Activated CD8-positive, alpha-beta memory T cell treated with anti-CD3 and anti-CD28 coated beads for 48 hours (primary cell): ENCODE results near the gene AARSD1.
"Not testable (repeated sequence)": the region's sequence is repeated elsewhere in the genome, so short reads cannot be mapped to it uniquely, and the experiment has no call there.

Source experiments
- DNase-seq, 3 experiments: peaks; one replicate each; pipeline ENCODE4 v3.0.0-alpha.2; 2020; ENCODE audit warnings: low read depth in 2 of 3, low spot score in 2 of 3

The AARSD1 gene

DNA sequence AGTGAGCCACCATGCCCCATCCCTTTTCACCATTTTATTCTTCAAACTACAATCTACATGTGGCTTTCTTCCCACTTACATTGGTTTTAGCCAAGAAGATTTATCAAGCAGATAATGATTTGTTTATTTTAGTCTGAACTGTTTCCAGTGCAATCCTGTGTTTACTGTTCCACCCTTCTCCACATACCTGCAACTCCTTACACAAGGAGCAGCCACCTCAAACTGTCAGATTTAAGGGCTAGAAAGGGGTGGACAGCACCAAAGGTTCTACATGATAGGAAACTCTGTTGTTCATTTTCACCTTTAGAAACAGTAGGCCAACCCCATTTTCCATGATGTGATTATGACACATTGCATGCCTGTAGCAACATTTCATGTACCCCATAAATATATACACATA lies 18.0 kb upstream of the AARSD1 start:
- no peak for DNase-seq

- DNase-seq, result peak in 2 of 3 experiments; percentile 29 to 39
Observed at GRCh38 chr17:42980766-42981397, 16.6 kb upstream of the AARSD1 start.

GRCh38 chr17:42980274-42980765 lies 16.1 kb upstream of the AARSD1 start, which contains the start of gene RUNDC1:
RUNDC1 (plus strand) TSS chr17:42980565; CDS start chr17:42980577, 12 bp downstream.
- peak; percentile 77 to 90 (median 85) for DNase-seq

GRCh38 chr17:42979511-42980273 lies 15.4 kb upstream of the AARSD1 start, which contains the start of gene PTGES3L:
PTGES3L (minus strand) TSS chr17:42980080; CDS start chr17:42980053, 27 bp downstream.
- no peak for DNase-seq

DNA sequence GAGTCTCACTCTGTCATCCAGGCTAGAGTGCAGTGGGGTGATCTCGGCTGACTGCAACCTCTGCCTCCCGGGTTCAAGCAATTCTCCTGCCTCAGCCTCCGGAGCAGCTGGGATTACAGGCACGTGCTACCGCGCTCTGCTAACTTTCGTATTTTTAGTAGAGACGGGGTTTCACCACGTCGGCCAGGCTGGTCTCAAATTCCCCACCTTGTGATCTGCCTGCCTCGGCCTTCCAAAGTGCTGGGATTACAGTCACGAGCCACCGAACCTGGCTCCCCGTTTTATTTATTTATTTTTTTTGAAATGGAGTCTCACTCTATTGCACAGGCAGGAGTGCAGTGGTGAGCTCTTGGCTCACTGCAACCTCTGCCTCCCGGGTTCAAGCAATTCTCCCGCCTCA lies 11.4 kb upstream of the AARSD1 start:
- not testable (repeated sequence) for DNase-seq

- no peak for DNase-seq
Observed at GRCh38 chr17:42975265-42975664, 11.0 kb upstream of the AARSD1 start.

GRCh38 chr17:42973323-42973722 lies 9.1 kb upstream of the AARSD1 start:
- DNase-seq, result not testable (repeated sequence)

DNA sequence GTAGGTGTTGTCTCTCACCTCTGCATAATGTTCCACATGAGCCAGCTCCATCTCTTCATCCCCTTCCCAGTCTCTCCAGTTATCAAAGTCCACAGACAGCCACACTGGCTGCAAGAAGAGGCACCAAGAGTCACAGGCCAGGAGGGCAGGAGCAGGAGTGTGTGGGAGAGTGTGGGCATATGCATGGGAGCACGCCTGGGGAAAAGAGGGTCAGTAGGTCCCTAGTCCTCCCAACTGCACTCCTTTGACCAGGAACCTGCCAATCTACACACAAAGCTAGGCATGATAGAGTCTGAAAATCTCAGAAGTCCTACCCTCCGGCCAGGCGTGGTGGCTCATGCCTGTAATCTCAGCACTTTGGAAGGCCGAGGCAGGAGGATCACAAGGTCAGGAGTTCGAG lies 7.3 kb upstream of the AARSD1 start:
- no peak for DNase-seq

GRCh38 chr17:42969001-42969581 lies 4.8 kb upstream of the AARSD1 start:
- DNase-seq, result no peak

- DNase-seq, result no peak
Observed at GRCh38 chr17:42967925-42968324, 3.7 kb upstream of the AARSD1 start.

DNA sequence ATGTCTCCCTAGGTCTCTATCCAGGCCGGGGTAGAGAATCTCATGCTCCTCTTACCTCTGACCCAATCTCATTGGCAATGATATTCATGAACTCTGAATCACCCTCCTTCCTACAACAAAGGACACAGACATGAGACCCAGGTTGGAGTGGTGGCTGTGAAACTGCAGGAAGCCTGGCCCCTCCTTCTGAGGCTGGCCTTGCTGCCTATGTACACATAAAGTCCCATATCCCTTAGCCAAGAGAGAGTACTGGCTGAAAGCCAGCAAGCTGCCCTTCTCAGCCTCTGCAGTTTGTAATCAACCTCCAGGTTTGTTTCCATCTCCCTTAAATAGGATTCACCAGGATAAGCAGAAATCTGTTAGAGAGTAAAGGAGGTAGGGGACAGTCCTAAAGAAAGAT lies 10.6 kb downstream of the AARSD1 start:
- DNase-seq, result no peak

DNA sequence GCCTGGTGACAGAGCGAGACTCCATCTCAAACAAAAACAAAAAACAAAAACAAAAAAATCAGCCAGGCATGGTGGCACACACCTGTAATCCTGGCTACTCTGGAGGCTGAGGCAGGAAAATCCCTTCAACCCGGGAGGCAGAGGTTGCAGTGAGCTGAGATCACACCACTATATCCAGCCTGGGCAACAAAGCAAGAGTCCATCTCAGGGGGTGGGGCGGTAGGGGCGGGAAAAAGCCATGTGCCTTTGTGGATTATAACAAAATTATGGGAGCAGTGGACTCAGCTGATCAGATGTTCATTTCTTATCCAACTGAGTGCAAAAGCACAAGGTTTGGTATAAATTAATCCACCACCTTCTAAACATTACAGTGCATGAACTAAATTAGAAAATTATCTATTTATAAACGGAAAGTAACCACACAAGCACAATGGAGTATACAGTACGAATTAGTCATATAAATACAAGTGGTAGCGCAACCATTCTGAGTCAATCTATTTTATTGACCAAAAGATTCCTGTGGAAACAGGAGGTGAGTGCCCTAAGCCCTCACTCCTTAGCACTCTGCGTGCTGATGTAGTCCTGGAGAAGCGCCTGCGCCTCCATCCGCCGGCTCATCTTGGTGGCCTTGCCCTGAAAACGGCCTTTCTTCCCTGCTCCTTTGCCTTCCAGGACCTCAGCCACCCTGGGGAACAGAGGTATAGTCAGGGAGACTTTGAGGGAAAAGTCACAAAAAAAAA lies 14.0 kb downstream of the AARSD1 start:
- DNase-seq, result no peak

GRCh38 chr17:42946812-42947211 lies 17.4 kb downstream of the AARSD1 start:
- DNase-seq, result no peak

DNA sequence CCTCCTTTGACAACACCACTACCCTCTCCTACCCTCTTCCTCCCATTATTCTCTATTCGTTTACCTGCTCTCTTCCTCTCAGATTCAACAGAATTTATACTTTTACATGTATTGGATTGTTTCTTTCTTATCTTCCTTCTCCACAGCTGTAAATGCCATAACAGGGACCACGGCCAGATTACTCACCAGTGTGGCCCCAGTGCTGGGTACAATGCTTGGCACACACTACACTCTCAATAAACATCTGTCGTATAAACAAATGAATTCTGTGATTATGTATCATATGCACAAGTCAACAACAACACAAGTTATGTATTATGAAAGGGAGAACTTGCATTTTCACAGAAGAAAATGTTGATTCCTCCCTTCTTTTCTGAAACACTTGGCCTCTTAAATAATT lies 20.0 kb downstream of the AARSD1 start:
- no peak for DNase-seq

DNA sequence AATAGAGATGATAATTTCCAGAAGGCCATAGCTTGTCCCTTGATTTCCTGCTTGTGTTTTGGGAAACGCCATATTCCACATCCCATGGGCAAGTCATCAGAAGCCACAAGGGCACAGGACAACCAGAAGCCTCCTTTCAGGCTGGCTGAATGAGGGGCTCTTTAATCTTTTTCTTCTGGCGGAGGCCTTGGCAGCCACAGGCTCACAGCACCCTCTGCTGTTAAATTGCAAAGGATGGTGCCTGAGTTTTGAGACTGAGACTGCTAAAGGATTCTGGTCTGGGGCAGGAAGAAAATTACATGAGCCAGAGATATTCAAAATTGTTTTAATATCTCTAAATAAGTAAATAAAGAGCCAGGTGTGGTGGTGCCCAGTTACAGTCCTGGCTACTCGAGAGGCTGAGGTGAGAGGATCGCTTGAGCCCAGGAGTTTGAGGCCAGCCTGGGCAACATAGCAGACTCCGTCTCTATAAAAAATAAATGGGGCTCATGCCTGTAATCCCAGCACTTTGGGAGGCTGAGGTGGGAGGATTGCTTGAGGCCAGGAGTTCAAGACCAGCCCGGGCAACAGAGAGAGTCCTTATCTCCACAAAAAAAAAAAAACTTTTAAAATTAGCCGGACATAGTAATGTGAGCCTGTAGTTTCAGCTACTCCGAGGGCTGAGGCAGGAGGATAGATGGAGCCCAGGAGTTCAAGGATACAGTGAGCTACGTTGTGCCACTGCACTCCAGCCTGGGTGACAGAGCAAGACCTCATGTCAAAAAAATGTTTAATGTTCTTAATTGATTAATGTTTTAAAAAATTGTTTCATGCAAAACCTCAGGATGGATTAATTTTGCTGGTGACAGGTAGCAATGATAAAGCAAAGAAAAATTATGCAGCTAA lies 26.3 kb downstream of the AARSD1 start:
- peak in 1 of 3 experiments; percentile 1 for DNase-seq

GRCh38 chr17:42929497-42929844 lies 34.8 kb downstream of the AARSD1 start:
- DNase-seq, result no peak

DNA sequence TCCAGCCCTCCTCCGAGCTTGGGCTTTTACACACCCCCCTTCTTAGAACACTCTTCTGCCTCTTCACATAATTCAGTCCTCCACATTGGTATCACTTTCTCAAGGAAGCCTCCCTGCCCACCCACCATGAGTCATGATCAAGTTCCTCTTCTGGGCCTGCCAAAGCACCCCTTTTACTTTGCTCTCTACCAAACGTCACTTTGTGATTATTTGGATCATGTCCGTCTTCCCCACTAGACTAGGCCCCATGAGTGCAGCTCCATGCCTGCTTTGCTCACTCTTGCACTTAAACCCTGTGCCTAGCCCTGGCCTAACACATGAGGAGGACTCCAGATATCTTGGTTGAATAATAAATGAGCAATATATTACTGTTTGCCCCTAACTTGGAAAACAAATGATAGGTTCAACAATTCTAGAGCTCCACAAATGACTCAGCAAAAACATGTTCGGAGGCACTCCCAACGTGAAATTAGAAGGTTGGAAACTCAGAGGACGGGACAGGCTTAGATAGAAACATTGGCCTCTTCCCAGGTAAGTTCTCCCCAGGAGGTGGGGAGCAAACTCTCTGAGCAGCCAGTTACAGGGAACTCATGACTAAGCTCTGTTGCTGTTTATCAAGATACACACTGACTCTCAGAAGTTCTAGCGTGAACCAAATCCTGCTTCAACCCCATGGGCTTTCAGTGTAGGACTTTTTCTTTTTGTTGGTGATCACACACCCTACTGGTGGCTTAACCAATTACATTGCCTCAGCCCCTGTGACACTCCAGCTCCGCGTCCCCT lies 35.3 kb downstream of the AARSD1 start:
- DNase-seq, result peak in 2 of 3 experiments; percentile 2 to 22

DNA sequence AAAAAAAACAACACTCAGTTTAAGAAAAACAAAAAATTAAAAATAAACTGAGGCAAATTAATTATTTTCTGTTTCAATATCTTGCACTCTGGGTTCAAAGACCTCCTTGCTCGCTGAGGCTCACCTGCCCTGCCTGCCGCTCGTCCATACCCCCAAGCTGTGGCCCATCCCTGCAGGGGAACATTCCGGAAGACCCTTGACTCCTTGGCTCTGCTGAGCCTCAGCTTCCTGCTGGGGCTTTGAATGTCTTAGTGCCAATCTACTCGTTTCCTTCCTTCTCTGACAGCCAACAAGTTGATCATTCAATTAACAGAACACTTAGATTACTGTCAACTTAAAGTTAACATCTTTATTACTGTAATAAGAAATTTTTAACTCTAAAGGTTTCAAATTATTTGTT lies 39.4 kb downstream of the AARSD1 start:
- DNase-seq, result no peak

GRCh38 chr17:42923472-42923871 lies 40.8 kb downstream of the AARSD1 start:
- DNase-seq, result not testable (repeated sequence)

- DNase-seq, result no peak
Observed at GRCh38 chr17:42922294-42922693, 42.0 kb downstream of the AARSD1 start.
